ENCODE data around the gene SNRPD3. TPM values are rescaled to one million over a fixed set of nuclear protein-coding genes. Genes with fewer than 3 reads are reported as not detected.

SNRPD3 gene
- total RNA-seq = 145 and 178 TPM in 2 replicates

GRCh38 chr22:24555165-24556039, at the start of gene SNRPD3:
Gene SNRPD3 (plus strand): TSS chr22:24555999. CDS start chr22:24557675, 1,676 bp downstream.

GRCh38 chr22:24554313-24555164, 1.3 kb upstream of the SNRPD3 start, which contains the start of gene GUCD1:
Gene GUCD1 (minus strand): TSS chr22:24555138. CDS start chr22:24554991, 147 bp downstream.

GRCh38 chr22:24592851-24593558, 37.2 kb downstream of the SNRPD3 start, which contains the start of gene LRRC75B:
Gene LRRC75B (minus strand): TSS chr22:24593073. CDS start chr22:24593039, 34 bp downstream.

GRCh38 chr22:24602847-24603769, 47.3 kb downstream of the SNRPD3 start, which contains the start of gene GGT1:
Gene GGT1 (plus strand): TSS chr22:24603193. CDS start chr22:24611082, 7,889 bp downstream.

Other genes with a start within 250 kb of the SNRPD3 start
- gene ADORA2A, start 128.4 kb upstream of the SNRPD3 start, total RNA-seq = 2.2 and 2.4 TPM in 2 replicates
- 0.12 and 0.13 TPM in 2 replicates for gene UPB1, start 60.7 kb upstream of the SNRPD3 start, total RNA-seq
- 113 and 146 TPM in 2 replicates for gene GUCD1, start 861 bp upstream of the SNRPD3 start, total RNA-seq
- gene LRRC75B, start 37.1 kb downstream of the SNRPD3 start, total RNA-seq = 2.2 and 3.0 TPM in 2 replicates
- 0.44 and 0.79 TPM in 2 replicates for gene GGT1, start 47.2 kb downstream of the SNRPD3 start, total RNA-seq
- gene PIWIL3, start 218.7 kb downstream of the SNRPD3 start, total RNA-seq = under 0.01 TPM in 1 of 2 replicates, not detected in the other